Measurements from ENCODE around the gene SCYGR2.

Gene SCYGR2

GRCh38 chr2:227617316-227618230 is 18.9 kb downstream of the SCYGR2 start, which contains the start of gene SCYGR4:
TSS of gene SCYGR4 (plus strand) at chr2:227617498. CDS start at chr2:227617498, 0 bp downstream.
- no peak for DNase-seq
- Mint-ChIP-seq H3K27me3 (peaks cover 9% of the 10 kb centered on the region), H3K9me3 (no peaks in the 10 kb centered on the region), H3K27ac (no peak within 1 kb of the TSS), H3K36me3 (no peaks in the 10 kb centered on the region), H3K4me1 (no peaks in the 10 kb centered on the region), H3K4me3 (no peak within 1 kb of the TSS)
- CTCF ChIA-PET, result no interaction called here

- CTCF ChIA-PET, result no interaction called here
- H3K9me3 Mint-ChIP-seq, result no peaks in the 10 kb centered on the region
- no peaks in the 10 kb centered on the region for H3K36me3 Mint-ChIP-seq
- no peak for DNase-seq
- H3K4me3 Mint-ChIP-seq, result no peak overlapping the region
- H3K4me1 Mint-ChIP-seq, result no peaks in the 10 kb centered on the region
- peaks cover 4% of the 10 kb centered on the region for H3K27me3 Mint-ChIP-seq
- H3K27ac Mint-ChIP-seq, result no peak overlapping the region
Measured at GRCh38 chr2:227623226-227623625, 24.5 kb downstream of the SCYGR2 start.

GRCh38 chr2:227625420-227625819 is 26.7 kb downstream of the SCYGR2 start:
- no peak for DNase-seq
- no peaks in the 10 kb centered on the region for H3K36me3 Mint-ChIP-seq
- H3K4me1 Mint-ChIP-seq, result no peaks in the 10 kb centered on the region
- peaks cover 14% of the 10 kb centered on the region for H3K27me3 Mint-ChIP-seq
- no peak overlapping the region for H3K4me3 Mint-ChIP-seq
- no peaks in the 10 kb centered on the region for H3K9me3 Mint-ChIP-seq
- CTCF ChIA-PET, result no interaction called here
- no peak overlapping the region for H3K27ac Mint-ChIP-seq

DNA sequence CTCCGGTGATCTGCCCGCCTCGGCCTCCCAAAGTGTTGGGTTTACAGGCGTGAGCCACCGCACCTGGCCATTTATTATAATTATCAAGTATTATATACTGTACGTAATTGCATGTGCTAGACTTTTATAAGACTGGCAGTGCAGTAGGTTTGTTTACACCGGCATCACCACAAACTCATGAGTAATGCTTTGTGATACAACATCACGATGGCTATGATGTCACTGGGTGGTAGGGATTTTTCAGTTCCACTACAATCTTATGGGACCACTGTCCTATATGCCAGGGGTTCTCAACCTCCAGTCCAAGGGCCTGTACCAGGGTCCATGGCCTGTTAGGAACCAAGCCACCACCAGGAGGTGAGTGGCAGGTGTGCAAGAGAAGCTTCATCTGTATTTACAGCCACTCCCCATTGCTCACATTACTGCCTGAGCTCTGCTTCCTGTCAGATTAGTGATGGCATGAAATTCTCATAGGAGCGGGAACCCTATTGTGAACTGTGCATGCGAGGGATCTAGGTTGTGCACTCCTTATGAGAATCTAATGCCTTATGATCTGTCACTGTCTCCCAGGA is 28.0 kb downstream of the SCYGR2 start:
- Mint-ChIP-seq H3K4me1 (no peaks in the 10 kb centered on the region), H3K27ac (no peak overlapping the region), H3K9me3 (no peaks in the 10 kb centered on the region), H3K36me3 (no peaks in the 10 kb centered on the region), H3K27me3 (peaks cover 16% of the 10 kb centered on the region), H3K4me3 (no peak overlapping the region)
- CTCF ChIA-PET, result no interaction called here
- no peak for DNase-seq

DNA sequence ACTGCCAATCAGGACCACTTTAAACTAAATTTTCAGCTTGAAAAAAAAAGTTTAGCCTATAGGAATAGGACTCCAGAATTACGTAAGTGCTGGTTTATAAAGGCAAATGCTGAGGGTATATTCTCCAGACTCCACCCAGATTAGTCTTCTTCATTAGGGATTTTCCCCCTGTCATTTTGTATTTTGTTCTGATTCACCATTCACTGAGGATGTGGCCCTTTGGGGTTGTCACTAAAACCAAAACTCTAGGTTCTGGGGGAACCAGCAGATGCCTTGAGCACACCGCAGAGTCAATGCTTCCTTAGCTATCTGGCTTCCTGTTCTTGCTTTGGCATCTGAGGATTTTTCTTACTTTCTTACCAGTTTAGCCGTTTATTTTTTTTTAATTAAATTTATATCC is 29.1 kb downstream of the SCYGR2 start:
- Mint-ChIP-seq H3K4me1 (no peaks in the 10 kb centered on the region), H3K27me3 (peaks cover 13% of the 10 kb centered on the region), H3K4me3 (no peak overlapping the region), H3K9me3 (no peaks in the 10 kb centered on the region), H3K36me3 (no peaks in the 10 kb centered on the region), H3K27ac (no peak overlapping the region)
- CTCF ChIA-PET, result interaction anchor here (1.2 kb wide), 1 partner anchor 30 kb away, joined by 3 read pairs; no protein-coding TSS in a partner anchor
- DNase-seq, result no peak

DNA sequence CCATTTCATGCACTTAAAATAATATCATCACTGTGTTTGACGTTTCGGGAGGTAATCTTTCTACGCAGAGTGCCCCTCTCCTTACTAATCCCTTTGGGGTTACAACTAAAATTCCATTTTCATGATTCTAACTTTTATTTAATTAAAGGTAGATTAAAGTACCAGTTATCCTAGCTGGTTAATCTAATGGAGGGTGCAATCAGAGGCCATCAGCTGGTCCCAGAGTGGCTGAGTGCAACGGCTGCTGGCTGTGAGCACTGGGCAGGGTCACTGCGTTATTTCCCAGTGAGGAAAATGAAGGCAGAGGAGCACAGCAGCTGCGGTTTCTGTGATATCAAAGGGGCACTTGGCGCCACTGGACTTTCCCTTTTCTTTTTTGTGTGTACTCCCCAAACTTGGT is 30.7 kb downstream of the SCYGR2 start:
- Mint-ChIP-seq H3K9me3 (no peaks in the 10 kb centered on the region), H3K4me1 (no peaks in the 10 kb centered on the region)
- CTCF ChIA-PET, result no interaction called here

GRCh38 chr2:227630322-227630721 is 31.6 kb downstream of the SCYGR2 start:
- CTCF ChIA-PET, result no interaction called here
- H3K4me3 Mint-ChIP-seq, result no peak overlapping the region
- H3K9me3 Mint-ChIP-seq, result no peaks in the 10 kb centered on the region
- no peak overlapping the region for H3K27ac Mint-ChIP-seq
- peaks cover 13% of the 10 kb centered on the region for H3K27me3 Mint-ChIP-seq
- no peaks in the 10 kb centered on the region for H3K36me3 Mint-ChIP-seq
- H3K4me1 Mint-ChIP-seq, result no peaks in the 10 kb centered on the region
- no peak for DNase-seq

More for the DNA sequence above, 30.7 kb downstream of the SCYGR2 start:
- DNase-seq, result no peak
- no peak overlapping the region for H3K4me3 Mint-ChIP-seq
- no peaks in the 10 kb centered on the region for H3K36me3 Mint-ChIP-seq
- peaks cover 13% of the 10 kb centered on the region for H3K27me3 Mint-ChIP-seq
- H3K27ac Mint-ChIP-seq, result no peak overlapping the region

- Mint-ChIP-seq H3K9me3 (no peaks in the 10 kb centered on the region), H3K27me3 (peaks cover 13% of the 10 kb centered on the region), H3K4me3 (no peak overlapping the region), H3K36me3 (no peaks in the 10 kb centered on the region), H3K4me1 (no peaks in the 10 kb centered on the region), H3K27ac (no peak overlapping the region)
- CTCF ChIA-PET, result no interaction called here
- DNase-seq, result no peak
Measured at GRCh38 chr2:227632827-227633226, 34.1 kb downstream of the SCYGR2 start.

DNA sequence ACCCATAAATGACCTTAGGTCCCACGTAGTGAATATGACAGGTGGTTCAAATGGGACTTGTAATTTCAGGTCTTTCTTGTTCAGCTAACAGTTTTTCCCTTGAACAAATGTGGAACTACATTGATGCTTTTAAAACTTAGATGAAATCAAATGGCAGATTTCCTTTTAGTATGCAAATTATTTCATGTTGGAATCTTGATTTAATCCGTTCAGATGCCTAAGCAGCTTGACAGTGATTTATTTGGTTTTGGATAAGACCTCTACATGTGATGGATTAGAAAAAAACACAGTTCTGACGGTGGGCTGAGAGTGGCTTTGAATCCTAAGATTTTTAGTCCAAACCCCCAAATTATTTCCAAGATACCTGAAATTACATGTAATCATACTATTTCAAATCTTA is 35.5 kb downstream of the SCYGR2 start:
- no peaks in the 10 kb centered on the region for H3K4me1 Mint-ChIP-seq
- H3K9me3 Mint-ChIP-seq, result no peaks in the 10 kb centered on the region
- no peak overlapping the region for H3K4me3 Mint-ChIP-seq
- no peak for DNase-seq
- no peak overlapping the region for H3K27ac Mint-ChIP-seq
- CTCF ChIA-PET, result no interaction called here
- H3K36me3 Mint-ChIP-seq, result no peaks in the 10 kb centered on the region
- peaks cover 9% of the 10 kb centered on the region for H3K27me3 Mint-ChIP-seq

DNA sequence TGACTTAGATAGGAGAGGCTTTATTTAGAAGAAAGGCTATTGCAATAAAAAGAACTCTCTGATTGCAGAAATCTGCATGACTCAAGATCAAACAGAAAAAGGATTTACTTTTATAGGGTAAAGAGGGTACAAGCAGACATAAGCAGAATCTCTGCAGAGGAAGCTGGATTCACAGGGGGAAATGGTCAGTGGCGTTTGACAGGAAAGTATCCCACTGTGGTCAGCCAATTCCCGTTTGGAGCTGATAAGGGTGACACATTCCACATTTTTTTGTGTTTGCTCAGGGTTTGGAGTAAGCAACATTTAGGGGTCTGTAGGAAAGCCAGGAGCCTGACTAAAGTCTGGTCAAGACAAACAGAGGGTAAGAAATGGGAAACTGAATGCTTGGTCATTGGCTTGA is 44.0 kb downstream of the SCYGR2 start:
- CTCF ChIA-PET, result no interaction called here
- no peak for DNase-seq
- Mint-ChIP-seq H3K9me3 (no peaks in the 10 kb centered on the region), H3K4me3 (no peak overlapping the region), H3K27me3 (peaks cover 5% of the 10 kb centered on the region), H3K36me3 (no peaks in the 10 kb centered on the region), H3K27ac (no peak overlapping the region), H3K4me1 (no peaks in the 10 kb centered on the region)

DNA sequence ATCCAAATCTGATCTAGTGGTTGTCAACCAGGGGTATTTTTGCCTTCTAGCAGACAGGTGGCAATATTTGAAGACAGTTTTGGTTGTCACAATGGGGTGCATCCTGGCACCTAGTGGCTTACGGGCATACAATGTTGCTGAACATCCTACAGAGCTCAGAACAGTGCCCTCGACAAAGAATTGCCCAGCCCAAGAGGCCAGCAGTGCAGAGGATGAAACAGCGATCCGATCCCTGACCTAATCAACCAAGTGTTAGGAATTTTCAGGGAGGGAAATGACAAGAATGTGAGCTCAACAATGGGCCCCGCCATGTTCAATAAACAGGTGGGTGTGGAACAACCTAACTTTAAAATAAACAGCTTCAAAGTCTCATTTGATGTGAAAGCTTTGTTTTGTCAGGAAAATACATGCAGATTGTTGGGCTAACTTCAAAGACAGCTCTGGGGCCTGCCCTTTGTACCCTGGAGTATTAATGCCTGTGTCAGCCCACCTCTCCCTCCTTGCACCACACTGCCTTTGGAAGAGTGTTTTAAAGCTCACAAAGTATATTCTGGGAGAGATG is 45.4 kb downstream of the SCYGR2 start:
- Mint-ChIP-seq H3K36me3 (no peaks in the 10 kb centered on the region), H3K4me3 (no peak overlapping the region), H3K4me1 (no peaks in the 10 kb centered on the region), H3K27ac (no peak overlapping the region), H3K27me3 (peaks cover 5% of the 10 kb centered on the region), H3K9me3 (no peaks in the 10 kb centered on the region)
- CTCF ChIA-PET, result interaction anchor here (0.7 to 1.2 kb wide), 3 partner anchors 164 to 389 kb away, joined by 3 read pairs; no protein-coding TSS in a partner anchor
- no peak for DNase-seq
